Fibroblast of lung (primary cell): ENCODE measurements around the gene RIC8A.
"Not testable (repeated sequence)": the region's sequence is repeated elsewhere in the genome, so short reads cannot be mapped to it uniquely, and the experiment has no call there.

Experiments
- EZH2 ChIP-seq: IDR thresholded peaks from 2 replicates; pipeline ENCODE4 v1.5.1; 2012; ENCODE audit warnings: low read length, control low read depth, mild to moderate bottlenecking; ENCODE audit errors: missing control alignments
- TF ChIP-seq, protein P1 (sequence below), 2 donors: IDR thresholded peaks in 1 of 2; conservative IDR thresholded peaks in 1 of 2; 1 replicate in 1 of 2; 2 replicates in 1 of 2; pipeline ENCODE4 v1.5.1; 2011 to 2012; ENCODE audit warnings: low read length in 2 of 2, control low read depth in 1 of 2, inconsistent platforms in 1 of 2, low read depth in 1 of 2, mild to moderate bottlenecking in 1 of 2

DNA sequence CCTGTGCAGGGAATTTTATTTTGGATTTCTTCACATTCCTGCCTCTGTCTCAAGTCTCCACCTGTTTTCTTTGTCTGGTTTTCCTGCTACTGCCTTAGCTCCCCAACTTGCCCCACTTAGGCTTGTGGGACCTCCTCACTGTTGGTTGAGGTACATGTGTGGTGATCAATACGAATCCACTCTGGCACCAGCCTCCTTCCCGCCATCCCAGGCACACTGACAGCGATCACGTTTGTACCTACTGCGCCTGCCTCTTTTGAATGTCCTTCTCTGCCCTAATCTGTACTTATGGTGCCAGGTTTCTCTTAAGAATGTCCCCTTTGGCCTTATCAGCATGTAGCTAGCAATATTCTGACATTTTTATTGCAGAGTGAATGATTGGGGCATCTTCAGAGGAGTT lies 17.0 kb upstream of the RIC8A start:
- TF ChIP-seq, protein P1, sequence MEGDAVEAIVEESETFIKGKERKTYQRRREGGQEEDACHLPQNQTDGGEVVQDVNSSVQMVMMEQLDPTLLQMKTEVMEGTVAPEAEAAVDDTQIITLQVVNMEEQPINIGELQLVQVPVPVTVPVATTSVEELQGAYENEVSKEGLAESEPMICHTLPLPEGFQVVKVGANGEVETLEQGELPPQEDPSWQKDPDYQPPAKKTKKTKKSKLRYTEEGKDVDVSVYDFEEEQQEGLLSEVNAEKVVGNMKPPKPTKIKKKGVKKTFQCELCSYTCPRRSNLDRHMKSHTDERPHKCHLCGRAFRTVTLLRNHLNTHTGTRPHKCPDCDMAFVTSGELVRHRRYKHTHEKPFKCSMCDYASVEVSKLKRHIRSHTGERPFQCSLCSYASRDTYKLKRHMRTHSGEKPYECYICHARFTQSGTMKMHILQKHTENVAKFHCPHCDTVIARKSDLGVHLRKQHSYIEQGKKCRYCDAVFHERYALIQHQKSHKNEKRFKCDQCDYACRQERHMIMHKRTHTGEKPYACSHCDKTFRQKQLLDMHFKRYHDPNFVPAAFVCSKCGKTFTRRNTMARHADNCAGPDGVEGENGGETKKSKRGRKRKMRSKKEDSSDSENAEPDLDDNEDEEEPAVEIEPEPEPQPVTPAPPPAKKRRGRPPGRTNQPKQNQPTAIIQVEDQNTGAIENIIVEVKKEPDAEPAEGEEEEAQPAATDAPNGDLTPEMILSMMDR (conservative IDR thresholded peaks at IDR 0.05 in 1 of 2, IDR thresholded peaks at IDR 0.05 in 1 of 2; ENCODE audit: low read depth in 1 of 2, low read length in 2 of 2): not testable (repeated sequence)
- not testable (repeated sequence) for TF ChIP-seq EZH2
